ENCODE data around the gene TAF1.
"Not testable (repeated sequence)": the region's sequence is repeated elsewhere in the genome, so short reads cannot be mapped to it uniquely, and the experiment has no call there.

DNA sequence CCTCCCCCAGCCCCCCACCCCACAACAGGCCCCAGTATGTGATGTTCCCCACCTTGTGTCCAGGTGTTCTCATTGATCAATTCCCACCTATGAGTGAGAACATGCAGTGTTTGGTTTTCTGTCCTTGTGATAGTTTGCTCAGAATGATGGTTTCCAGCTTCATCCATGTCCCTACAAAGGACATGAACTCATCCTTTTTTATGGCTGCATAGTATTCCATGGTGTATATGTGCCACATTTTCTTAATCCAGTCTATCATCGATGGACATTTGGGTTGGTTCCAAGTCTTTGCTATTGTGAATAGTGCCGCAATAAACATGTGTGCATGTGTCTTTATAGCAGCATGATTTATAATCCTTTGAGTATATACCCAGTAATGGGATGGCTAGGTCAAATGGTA is 75.7 kb downstream of the TAF1 start:
- TF ChIP-seq, protein P1, sequence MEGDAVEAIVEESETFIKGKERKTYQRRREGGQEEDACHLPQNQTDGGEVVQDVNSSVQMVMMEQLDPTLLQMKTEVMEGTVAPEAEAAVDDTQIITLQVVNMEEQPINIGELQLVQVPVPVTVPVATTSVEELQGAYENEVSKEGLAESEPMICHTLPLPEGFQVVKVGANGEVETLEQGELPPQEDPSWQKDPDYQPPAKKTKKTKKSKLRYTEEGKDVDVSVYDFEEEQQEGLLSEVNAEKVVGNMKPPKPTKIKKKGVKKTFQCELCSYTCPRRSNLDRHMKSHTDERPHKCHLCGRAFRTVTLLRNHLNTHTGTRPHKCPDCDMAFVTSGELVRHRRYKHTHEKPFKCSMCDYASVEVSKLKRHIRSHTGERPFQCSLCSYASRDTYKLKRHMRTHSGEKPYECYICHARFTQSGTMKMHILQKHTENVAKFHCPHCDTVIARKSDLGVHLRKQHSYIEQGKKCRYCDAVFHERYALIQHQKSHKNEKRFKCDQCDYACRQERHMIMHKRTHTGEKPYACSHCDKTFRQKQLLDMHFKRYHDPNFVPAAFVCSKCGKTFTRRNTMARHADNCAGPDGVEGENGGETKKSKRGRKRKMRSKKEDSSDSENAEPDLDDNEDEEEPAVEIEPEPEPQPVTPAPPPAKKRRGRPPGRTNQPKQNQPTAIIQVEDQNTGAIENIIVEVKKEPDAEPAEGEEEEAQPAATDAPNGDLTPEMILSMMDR (conservative IDR thresholded peaks at IDR 0.05 in 1 of 2, IDR thresholded peaks at IDR 0.05 in 1 of 2; ENCODE audit: extremely low read depth in 1 of 2, insufficient read depth in 1 of 2, low read depth in 1 of 2, low read length in 2 of 2): not testable (repeated sequence)
- not testable (repeated sequence) for TF ChIP-seq EZH2 (IDR thresholded peaks at IDR 0.05; ENCODE audit: borderline replicate concordance, low read length)
